Loucy (cell line): ENCODE data around the gene GBGT1.

Experiments used
- CTCF ChIP-seq: fragments of 200-600 bp; sonication (generic); conservative IDR thresholded peaks from 2 replicates; pipeline ENCODE4 v1.5.1; 2014; ENCODE audit warnings: mild to moderate bottlenecking, antibody characterized with exemption, low read length
- EZH2phosphoT487 ChIP-seq: fragments of 200-600 bp; IDR thresholded peaks from 2 replicates; pipeline ENCODE4 v1.6.1; 2018; ENCODE audit warnings: antibody characterized with exemption, mild to moderate bottlenecking, moderate library complexity, borderline replicate concordance

GRCh38 chr9:133122605-133122934 lies 41.1 kb downstream of the GBGT1 start:
- TF ChIP-seq CTCF (no peak), EZH2phosphoT487 (no peak)
